HG02852 (cell line): ENCODE data around the gene COG8.
"Not testable (repeated sequence)": the region's sequence is repeated elsewhere in the genome, so short reads cannot be mapped to it uniquely, and the experiment has no call there.

Source experiments
- ATAC-seq: cut with Tn5 transposase; IDR thresholded peaks from one replicate; pipeline ENCODE4 v1.9.1; 2021; ENCODE audit warnings: mild to moderate bottlenecking, moderate library complexity; ENCODE audit not compliant: unreplicated experiment

COG8 gene

DNA sequence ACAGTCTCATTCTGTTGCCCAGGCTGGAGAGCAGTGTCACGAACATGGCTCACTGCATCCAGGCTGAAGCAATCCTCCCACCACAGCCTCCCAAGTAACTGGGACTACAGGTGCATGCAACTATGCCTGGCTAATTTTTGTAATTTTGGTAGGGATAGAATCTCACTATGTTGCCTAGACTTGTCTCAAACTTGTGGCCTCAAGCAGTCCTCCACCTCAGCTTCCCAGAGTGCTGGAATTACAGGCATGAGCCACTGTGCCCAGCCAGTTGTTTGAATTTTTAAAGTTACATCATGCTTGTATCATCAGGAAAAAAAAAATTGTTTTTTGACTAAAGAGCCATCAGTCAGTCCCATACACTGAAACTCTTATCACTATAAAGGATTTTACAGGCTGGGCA is 45.3 kb downstream of the COG8 start:
- no peak for ATAC-seq

DNA sequence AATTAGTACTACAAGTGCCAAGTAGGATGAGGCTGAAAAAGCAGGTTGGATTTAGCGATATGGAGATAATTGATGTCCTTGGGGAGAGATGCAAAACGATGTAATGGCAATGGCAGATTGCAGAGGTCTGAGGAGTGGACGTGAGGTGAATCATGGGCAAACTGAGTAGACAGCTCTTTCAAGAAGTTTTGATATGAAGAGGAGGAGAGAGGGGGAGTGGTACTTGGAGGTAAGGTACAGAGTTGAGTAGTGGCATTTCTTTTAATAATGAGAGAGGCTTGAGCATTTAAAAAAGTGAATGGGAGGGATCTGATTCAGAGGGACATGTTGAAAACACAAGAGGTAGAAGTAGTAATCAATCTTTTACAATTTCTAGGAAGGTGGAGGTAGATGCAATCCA is 46.0 kb downstream of the COG8 start:
- ATAC-seq, result no peak

DNA sequence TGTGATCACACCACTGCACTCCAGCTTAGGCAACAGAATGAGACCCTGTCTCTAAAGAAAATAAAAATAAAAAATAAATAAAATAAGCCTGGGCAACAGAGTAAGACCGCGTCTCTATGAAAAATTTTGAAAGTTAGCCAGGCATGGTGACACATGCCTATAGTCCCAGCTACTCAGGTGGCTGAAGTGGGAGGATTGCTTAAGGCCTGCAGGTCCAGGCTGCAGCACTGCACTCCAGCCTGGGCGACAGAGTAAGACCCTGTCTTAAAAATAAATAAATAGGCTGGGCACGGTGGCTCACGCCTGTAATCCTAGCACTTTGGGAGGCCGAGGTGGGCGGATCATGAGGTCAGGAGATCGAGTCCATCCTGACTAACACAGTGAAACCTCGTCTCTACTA is 47.7 kb downstream of the COG8 start:
- not testable (repeated sequence) for ATAC-seq

DNA sequence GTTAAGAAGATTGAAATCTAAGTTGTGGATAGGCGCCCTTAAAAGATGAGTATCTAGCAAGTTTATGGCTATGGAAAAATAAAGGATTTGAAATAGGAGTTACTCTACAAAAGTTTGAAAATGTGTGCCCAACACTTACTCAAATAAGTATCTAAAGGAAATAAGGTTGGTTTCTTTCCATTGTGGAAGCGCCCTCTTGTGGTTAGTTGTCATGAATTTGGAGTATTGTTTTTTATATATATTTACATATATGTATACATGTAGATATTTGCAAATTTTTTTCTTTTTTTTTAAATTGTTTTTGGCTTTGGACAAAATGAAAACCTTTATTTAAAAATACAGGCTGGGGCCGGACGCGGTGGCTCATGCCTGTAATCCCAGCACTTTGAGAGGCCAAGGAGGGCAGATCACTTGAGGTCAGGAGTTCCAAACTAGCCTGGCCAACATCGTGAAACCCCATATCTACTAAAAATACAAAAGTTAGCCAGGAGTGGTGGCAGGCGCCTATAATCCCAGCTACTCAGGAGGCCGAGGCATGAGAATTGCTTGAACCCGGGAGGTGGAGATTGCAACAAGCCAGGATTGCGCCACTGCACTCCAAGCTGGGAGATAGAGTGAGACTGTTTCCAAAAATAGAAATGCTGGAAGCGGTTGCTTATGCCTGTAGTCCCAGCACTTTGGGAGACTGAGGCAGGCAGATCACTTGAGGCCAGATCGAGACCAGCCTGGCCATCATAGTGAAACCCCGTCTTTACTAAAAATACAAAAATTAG is 52.2 kb downstream of the COG8 start:
- no peak for ATAC-seq

DNA sequence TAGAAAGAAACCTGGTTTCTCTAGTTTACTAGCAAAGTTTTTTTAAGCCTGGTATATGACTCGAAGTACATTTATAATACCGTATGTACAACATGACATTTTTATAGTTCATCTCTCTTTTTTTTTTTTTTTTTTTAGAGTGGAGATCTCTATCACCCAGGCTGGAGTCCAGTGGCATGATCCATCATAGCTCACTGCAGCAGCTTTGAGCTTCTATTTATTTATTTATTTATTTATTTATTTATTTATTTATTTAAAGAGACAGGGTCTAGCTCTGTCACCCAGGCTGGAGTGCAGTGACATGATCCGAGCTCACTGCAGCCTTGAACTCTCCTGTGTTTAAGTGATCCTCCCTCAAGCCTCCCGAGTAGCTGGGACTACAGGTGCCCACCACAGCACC is 54.1 kb downstream of the COG8 start:
- ATAC-seq, result no peak

DNA sequence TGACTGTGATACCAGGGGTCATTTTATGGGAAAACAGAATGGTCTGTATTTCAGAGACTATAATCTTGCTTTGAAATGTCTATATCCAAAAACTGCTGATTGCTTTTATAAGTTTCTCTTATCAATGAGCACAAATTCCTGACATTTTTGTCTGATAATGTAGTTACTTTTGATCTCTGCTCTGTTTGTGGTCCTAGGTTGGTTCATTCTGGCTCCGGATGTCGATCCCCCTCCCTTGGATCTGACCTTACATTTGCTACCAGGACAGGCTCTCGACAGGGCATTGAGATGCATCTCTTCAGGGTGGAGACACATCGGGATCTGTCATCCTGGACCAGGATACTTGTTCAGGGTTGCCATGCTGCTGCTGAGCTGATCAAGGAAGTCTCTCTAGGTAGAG is 55.5 kb downstream of the COG8 start:
- no peak for ATAC-seq

DNA sequence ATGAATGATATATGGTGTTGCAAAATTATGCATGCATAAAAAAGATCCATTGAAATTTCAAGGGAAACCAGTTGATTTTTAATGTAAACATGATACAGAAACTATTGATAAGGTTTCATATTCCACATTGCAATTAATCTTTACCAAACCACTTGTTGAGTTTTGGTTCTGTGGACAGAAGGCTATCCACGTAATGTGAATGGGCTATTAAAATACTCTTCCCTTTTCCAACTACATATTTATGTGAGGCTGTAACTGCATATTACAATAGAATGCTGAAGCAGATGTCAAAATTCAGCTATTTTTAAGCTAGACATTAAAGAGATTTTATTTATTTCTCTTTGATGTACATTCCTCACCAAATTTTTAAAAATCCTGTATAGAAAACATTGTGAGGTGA is 62.0 kb downstream of the COG8 start:
- ATAC-seq, result no peak
